PC-3 (cell line): ENCODE data around the gene CHMP4B.

ENCODE experiments used
- EZH2 ChIP-seq: fragments of 300-600 bp; sonication (generic); IDR thresholded peaks from one replicate; pipeline ENCODE4 v1.6.1; 2017; ENCODE audit warnings: antibody characterized with exemption, mild to moderate bottlenecking, low read length; ENCODE audit not compliant: unreplicated experiment
- EZH2phosphoT487 ChIP-seq: fragments of 300-600 bp; sonication (generic); IDR thresholded peaks from 2 replicates; pipeline ENCODE4 v1.6.1; 2018; ENCODE audit warnings: mild to moderate bottlenecking, antibody characterized with exemption, low read length, borderline replicate concordance
- TF ChIP-seq, protein P1 (sequence below): fragments of 300-600 bp; sonication (generic); conservative IDR thresholded peaks from 2 replicates; pipeline ENCODE4 v1.5.1; 2017; ENCODE audit warnings: antibody characterized with exemption, low read depth, mild to moderate bottlenecking, low read length

GRCh38 chr20:33791021-33791420 lies 20.1 kb upstream of the CHMP4B start:
- TF ChIP-seq EZH2, result no peak
- TF ChIP-seq, protein P1, sequence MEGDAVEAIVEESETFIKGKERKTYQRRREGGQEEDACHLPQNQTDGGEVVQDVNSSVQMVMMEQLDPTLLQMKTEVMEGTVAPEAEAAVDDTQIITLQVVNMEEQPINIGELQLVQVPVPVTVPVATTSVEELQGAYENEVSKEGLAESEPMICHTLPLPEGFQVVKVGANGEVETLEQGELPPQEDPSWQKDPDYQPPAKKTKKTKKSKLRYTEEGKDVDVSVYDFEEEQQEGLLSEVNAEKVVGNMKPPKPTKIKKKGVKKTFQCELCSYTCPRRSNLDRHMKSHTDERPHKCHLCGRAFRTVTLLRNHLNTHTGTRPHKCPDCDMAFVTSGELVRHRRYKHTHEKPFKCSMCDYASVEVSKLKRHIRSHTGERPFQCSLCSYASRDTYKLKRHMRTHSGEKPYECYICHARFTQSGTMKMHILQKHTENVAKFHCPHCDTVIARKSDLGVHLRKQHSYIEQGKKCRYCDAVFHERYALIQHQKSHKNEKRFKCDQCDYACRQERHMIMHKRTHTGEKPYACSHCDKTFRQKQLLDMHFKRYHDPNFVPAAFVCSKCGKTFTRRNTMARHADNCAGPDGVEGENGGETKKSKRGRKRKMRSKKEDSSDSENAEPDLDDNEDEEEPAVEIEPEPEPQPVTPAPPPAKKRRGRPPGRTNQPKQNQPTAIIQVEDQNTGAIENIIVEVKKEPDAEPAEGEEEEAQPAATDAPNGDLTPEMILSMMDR, result no peak
- TF ChIP-seq EZH2phosphoT487, result no peak
